Measurements from ENCODE around the gene GDF10.

GDF10 gene

DNA sequence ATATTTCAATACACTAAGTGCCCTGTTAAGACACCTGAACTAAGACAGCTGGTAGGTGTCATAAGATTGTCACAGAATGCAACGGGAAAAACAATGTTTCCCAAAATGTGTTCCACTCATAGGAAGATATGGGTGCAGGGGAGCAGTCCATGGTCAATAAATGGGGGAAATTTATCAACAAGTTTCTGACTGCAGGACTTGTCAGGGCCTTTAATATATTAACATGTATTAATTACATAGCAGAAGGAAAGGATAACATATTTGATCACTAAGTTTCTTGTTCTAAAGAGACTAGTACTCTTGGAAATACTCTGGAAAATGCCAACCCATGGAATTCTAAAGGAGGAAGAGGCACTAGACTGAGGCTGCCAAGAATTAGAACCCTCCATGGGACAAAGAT, 54.9 kb downstream of the GDF10 start:
- H3K27ac ChIP-seq, result no peak overlapping the region
- no peak for TF ChIP-seq ZFX (IDR thresholded peaks at IDR 0.05; ENCODE audit: borderline replicate concordance)
- TF ChIP-seq, protein P1, sequence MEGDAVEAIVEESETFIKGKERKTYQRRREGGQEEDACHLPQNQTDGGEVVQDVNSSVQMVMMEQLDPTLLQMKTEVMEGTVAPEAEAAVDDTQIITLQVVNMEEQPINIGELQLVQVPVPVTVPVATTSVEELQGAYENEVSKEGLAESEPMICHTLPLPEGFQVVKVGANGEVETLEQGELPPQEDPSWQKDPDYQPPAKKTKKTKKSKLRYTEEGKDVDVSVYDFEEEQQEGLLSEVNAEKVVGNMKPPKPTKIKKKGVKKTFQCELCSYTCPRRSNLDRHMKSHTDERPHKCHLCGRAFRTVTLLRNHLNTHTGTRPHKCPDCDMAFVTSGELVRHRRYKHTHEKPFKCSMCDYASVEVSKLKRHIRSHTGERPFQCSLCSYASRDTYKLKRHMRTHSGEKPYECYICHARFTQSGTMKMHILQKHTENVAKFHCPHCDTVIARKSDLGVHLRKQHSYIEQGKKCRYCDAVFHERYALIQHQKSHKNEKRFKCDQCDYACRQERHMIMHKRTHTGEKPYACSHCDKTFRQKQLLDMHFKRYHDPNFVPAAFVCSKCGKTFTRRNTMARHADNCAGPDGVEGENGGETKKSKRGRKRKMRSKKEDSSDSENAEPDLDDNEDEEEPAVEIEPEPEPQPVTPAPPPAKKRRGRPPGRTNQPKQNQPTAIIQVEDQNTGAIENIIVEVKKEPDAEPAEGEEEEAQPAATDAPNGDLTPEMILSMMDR (IDR thresholded peaks at IDR 0.05), result no peak

- TF ChIP-seq, protein P1 (IDR thresholded peaks at IDR 0.05), result no peak
- TF ChIP-seq ZFX (IDR thresholded peaks at IDR 0.05; ENCODE audit: borderline replicate concordance), result no peak
- H3K27ac ChIP-seq, result no peak overlapping the region
Observed at GRCh38 chr10:47356708-47357107, 56.7 kb downstream of the GDF10 start.

GRCh38 chr10:47357131-47357582, 57.2 kb downstream of the GDF10 start:
- TF ChIP-seq ZFX (IDR thresholded peaks at IDR 0.05; ENCODE audit: borderline replicate concordance), result no peak
- TF ChIP-seq, protein P1 (IDR thresholded peaks at IDR 0.05), result no peak
- H3K27ac ChIP-seq, result no peak overlapping the region

DNA sequence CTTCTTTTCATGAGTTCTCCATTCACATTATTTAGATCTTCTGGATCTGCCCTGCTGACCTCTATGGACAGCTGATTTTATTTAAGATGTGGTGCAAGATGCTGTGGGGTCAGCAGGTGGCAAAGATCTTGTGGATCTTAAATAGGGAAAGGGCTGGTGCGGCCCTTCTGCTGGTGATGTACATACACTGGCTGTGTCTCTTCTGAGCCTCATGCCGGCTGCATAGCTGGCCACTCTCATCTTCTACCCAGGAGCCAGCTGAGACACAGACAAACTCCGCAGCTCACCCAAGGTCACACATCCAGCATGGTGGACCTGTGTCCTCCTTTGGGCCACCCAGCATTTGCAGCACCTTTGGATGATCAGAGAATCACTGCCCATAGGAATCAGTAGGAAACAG, 57.9 kb downstream of the GDF10 start:
- no peak overlapping the region for H3K27ac ChIP-seq
- TF ChIP-seq, protein P1 (IDR thresholded peaks at IDR 0.05), result no peak

DNA sequence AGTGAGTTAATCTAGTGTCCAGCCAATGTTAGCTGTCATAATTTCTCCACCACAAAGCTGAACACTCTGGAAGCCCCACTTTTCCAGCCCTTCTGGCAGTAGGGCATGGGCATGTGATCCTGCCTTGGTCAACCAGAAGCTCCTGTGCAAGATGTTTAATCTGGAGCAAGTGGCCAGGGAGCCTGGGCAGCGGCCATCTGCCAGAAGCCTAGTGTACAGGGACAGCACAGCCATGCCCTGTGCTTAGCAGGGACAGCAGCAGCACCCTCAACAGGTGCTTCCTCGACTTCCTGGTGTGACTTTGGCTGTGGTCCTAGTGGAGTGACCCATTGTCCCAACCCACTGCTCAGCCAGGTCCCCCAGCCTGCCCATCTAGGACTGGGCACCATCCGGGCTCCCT, 58.5 kb downstream of the GDF10 start:
- TF ChIP-seq, protein P1 (IDR thresholded peaks at IDR 0.05), result no peak
- TF ChIP-seq ZFX (IDR thresholded peaks at IDR 0.05; ENCODE audit: borderline replicate concordance), result no peak
- no peak overlapping the region for H3K27ac ChIP-seq

DNA sequence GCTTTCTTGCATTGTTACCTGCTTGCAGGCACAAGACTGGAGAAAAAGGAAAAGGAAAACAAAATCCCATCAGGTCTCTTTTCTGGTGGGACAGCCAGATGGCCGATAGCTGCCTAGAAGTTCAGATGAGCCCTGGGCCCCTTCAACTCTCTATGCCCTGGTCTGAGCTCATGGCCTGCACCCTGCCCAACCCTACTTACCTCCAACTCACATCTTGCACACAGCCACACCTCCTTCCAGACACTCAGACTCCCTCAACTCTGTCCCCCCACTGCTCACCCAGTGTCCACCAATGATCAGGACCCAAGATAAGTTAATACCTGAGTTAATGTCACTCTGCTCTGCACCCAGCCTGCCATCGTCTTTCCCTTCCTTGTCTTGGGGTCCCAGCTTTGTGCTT, 59.1 kb downstream of the GDF10 start:
- TF ChIP-seq, protein P1 (IDR thresholded peaks at IDR 0.05), result no peak
- TF ChIP-seq ZFX (IDR thresholded peaks at IDR 0.05; ENCODE audit: borderline replicate concordance), result no peak
- H3K27ac ChIP-seq, result no peak overlapping the region

DNA sequence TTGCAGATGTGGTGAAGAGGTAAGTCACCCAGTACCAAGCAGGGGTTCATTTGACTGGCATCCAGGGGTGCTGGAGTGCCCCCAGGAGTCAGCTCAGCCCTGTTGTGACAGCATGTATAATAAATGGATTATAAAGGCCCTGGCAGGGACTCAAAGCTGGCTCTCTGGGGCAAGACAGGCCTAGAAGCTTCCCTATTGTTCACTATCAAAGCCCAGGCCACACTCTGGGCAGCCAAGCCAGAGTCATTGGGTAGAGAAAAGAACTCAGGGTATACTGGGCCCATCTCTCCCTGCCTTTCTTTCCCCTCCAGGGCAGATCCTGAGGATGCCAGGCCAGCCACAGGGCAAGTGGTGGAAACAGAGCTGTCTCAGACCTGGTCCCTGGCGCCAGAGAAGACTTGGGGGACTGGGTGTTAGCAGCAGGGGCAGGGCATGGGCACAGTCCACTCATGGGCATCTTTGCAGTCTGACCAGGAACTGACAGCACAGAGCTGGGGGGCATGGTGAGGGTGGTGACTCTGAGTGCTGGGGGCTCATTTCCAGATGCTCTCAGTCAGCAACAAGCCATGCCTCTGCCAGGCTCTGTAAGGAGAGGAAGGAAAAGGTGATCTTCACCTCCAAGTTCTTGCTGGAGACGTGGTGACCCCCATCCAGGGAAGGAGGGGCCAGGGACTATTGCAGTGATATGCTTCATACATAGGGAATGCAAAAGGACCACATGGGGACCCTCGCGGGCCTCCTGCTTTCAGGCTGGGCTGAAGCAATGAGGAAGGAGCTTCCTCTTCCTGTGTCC, 59.8 kb downstream of the GDF10 start:
- no peak overlapping the region for H3K27ac ChIP-seq
- TF ChIP-seq, protein P1 (IDR thresholded peaks at IDR 0.05), result no peak
- TF ChIP-seq ZFX (IDR thresholded peaks at IDR 0.05; ENCODE audit: borderline replicate concordance), result no peak
